ENCODE data around the gene NFE2. TPM values are rescaled to one million over a fixed set of nuclear protein-coding genes. Genes with fewer than 3 reads are reported as not detected.
A peak's percentile ranks its signal among the peaks of the same experiment; 100 is the strongest.

Gene NFE2
- total RNA-seq, 1 donor from 2014 or later: not detected

DNA sequence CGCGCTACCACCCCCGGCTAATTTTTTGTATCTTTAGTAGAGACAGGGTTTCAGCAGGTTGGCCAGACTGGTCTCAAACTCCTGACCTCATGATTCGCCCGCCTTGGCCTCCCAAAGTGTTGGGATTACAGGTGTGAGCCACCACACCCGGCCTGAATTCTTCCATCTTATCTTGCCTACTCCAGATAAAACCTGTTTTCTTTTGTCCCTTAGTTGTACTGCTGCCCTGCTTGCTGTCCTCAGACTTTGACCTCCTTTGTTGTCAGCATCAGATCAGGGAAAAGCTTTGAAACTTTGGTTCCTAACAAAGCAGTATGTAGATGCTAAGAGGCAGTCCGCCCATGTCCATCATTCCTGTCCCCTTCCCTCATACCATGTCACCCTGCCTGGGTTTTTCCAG, 40.0 kb upstream of the NFE2 start:
- DNase-seq (ENCODE audit: extremely low spot score in 2 of 2): no peak
- H3K9me3 ChIP-seq: no peaks in the 10 kb centered on the region
- no peak overlapping the region for H3K4me3 ChIP-seq
- peaks cover 23% of the 10 kb centered on the region for H3K4me1 ChIP-seq
- TF ChIP-seq POLR2AphosphoS5 (IDR thresholded peaks at IDR 0.05; ENCODE audit: insufficient read depth in 1 of 2, low read depth in 1 of 2): no peak
- TF ChIP-seq POLR2A (IDR thresholded peaks at IDR 0.05): no peak
- TF ChIP-seq, protein P1, sequence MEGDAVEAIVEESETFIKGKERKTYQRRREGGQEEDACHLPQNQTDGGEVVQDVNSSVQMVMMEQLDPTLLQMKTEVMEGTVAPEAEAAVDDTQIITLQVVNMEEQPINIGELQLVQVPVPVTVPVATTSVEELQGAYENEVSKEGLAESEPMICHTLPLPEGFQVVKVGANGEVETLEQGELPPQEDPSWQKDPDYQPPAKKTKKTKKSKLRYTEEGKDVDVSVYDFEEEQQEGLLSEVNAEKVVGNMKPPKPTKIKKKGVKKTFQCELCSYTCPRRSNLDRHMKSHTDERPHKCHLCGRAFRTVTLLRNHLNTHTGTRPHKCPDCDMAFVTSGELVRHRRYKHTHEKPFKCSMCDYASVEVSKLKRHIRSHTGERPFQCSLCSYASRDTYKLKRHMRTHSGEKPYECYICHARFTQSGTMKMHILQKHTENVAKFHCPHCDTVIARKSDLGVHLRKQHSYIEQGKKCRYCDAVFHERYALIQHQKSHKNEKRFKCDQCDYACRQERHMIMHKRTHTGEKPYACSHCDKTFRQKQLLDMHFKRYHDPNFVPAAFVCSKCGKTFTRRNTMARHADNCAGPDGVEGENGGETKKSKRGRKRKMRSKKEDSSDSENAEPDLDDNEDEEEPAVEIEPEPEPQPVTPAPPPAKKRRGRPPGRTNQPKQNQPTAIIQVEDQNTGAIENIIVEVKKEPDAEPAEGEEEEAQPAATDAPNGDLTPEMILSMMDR (IDR thresholded peaks at IDR 0.05): no peak
- no peaks in the 10 kb centered on the region for H3K27me3 ChIP-seq
- intact Hi-C loops (cut with DNase I): no loop called here
- H3K36me3 ChIP-seq: peaks cover 0 to 53% of the 10 kb centered on the region in 2 donors
- H3K27ac ChIP-seq: no peak overlapping the region

DNA sequence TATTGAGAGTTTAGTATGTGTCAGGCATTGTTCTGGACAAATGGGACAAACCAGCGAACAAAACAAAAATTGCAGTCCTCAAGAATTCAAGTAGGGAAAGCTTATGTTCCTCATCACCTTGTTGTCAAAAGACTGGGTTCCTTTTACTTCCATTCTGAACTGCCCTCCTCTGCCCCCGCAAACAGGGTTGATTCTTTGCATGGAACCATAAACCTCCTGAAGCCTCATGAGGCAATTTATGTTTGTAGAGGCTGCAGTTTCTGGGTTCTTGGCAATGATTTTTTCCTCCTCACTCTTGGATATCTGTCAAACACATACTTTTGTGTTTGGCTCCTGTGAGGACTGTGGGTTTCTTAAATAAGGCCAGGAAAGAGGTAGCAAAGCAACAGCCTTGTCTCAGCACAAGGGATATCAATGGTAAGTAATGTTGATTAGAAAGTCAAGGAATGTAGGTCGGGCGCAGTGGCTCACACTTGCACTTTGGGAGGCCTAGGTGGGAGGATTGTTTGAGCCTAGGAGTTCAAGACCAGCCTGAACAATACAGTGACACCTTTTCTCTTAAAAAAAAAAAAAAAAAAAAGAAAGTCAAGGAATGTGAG, 38.0 kb upstream of the NFE2 start:
- TF ChIP-seq, protein P1 (IDR thresholded peaks at IDR 0.05): no peak
- no peak for TF ChIP-seq POLR2A (IDR thresholded peaks at IDR 0.05)
- no peak for TF ChIP-seq POLR2AphosphoS5 (IDR thresholded peaks at IDR 0.05; ENCODE audit: insufficient read depth in 1 of 2, low read depth in 1 of 2)
- no peaks in the 10 kb centered on the region for H3K27me3 ChIP-seq
- H3K36me3 ChIP-seq: peaks cover 0 to 32% of the 10 kb centered on the region in 2 donors
- no peaks in the 10 kb centered on the region for H3K9me3 ChIP-seq
- intact Hi-C loops (cut with DNase I): no loop called here
- DNase-seq (ENCODE audit: extremely low spot score in 2 of 2): no peak
- H3K4me1 ChIP-seq: peaks cover 28% of the 10 kb centered on the region
- no peak overlapping the region for H3K4me3 ChIP-seq
- H3K27ac ChIP-seq: no peak overlapping the region

DNA sequence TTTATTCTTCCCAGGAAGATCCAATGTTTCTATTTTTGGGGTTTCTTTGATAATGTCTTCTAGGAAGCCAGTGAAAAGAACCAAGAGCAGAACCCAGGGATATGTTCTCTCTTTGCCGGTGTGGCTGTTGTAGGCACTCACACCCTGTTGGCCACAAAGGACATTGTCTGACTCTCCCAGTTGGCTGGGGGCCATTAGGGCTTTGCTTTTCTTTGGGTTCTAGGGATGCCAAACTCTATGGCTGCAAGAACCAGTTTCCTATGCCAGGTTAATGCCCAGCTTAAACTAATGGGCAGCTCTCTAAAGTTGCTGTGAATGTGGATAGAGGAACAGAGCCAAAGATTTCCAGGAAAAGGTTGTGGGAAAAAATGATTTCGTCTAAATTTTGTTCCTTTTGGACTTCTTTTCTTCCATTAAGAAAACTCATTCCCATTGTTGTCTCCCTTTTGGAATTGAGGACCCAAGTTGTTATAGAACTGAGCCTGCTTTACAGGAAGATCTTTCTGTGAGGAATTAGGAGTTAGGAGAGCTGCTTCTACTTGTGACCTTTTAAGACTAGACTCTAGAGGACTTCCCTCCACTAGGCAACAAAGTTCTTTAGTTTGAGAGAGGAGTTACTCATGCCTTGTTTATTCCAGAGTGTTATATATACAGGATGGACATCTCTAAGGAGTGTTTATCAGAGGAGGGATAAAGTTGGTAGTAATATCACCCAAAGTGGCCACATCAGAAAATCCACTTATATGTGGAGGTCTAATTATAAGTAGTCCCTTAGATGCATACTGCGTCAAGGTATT, 37.2 kb upstream of the NFE2 start:
- no peaks in the 10 kb centered on the region for H3K27me3 ChIP-seq
- no peak overlapping the region for H3K4me3 ChIP-seq
- intact Hi-C loops (cut with DNase I): no loop called here
- peak overlapping the region; percentile 57 for H3K27ac ChIP-seq
- no peak for DNase-seq (ENCODE audit: extremely low spot score in 2 of 2)
- TF ChIP-seq POLR2A (IDR thresholded peaks at IDR 0.05) (no peak), POLR2AphosphoS5 (IDR thresholded peaks at IDR 0.05; ENCODE audit: insufficient read depth in 1 of 2, low read depth in 1 of 2) (no peak)
- TF ChIP-seq, protein P1 (IDR thresholded peaks at IDR 0.05): no peak
- H3K4me1 ChIP-seq: peaks cover 28% of the 10 kb centered on the region
- H3K9me3 ChIP-seq: no peaks in the 10 kb centered on the region
- peaks cover 0 to 25% of the 10 kb centered on the region in 2 donors for H3K36me3 ChIP-seq

DNA sequence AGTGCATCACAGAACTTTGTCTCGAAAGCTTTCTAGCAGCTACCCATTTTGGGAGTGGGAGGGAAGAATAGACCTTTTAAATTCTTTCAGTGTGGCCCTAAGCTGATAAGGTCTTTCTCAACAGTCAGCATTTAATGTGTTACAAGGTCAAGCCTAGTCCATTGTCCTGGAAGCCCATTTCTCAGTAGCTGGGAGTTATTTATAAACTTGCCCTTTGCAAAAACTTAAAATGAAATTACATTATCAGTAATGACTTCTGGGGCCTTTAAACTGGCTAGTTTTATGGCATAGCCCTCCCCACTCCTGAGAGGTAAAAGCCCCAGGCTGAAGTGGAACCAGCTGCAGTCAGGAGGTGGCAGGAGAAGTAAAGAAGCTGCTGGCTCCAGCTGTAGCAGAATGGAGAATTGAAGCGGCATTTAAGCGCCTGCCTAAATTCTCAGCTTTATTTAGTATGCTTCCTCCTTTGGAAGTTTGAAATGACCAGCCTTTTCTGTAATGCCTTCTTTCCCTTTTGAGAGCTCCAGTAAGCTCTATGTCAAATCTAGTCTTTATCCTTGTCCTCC, 36.5 kb upstream of the NFE2 start:
- Histone ChIP-seq H3K4me1 (peaks cover 28% of the 10 kb centered on the region), H3K4me3 (no peak overlapping the region), H3K27ac (peak overlapping the region; percentile 57), H3K36me3 (peaks cover 0 to 18% of the 10 kb centered on the region in 2 donors), H3K27me3 (no peaks in the 10 kb centered on the region), H3K9me3 (no peaks in the 10 kb centered on the region)
- no peak for DNase-seq (ENCODE audit: extremely low spot score in 2 of 2)
- TF ChIP-seq POLR2AphosphoS5 (IDR thresholded peaks at IDR 0.05; ENCODE audit: insufficient read depth in 1 of 2, low read depth in 1 of 2) (no peak), POLR2A (IDR thresholded peaks at IDR 0.05) (no peak)
- TF ChIP-seq, protein P1 (IDR thresholded peaks at IDR 0.05): no peak
- intact Hi-C loops (cut with DNase I): no loop called here
